HG03039 (cell line): ENCODE measurements around the gene ESPNL.
"Not testable (repeated sequence)": the region's sequence is repeated elsewhere in the genome, so short reads cannot be mapped to it uniquely, and the experiment has no call there.

ENCODE experiments used
- ATAC-seq: cut with Tn5 transposase; IDR thresholded peaks from one replicate; pipeline ENCODE4 v1.9.1; 2021; ENCODE audit warnings: mild to moderate bottlenecking, moderate library complexity; ENCODE audit not compliant: unreplicated experiment

The ESPNL gene

DNA sequence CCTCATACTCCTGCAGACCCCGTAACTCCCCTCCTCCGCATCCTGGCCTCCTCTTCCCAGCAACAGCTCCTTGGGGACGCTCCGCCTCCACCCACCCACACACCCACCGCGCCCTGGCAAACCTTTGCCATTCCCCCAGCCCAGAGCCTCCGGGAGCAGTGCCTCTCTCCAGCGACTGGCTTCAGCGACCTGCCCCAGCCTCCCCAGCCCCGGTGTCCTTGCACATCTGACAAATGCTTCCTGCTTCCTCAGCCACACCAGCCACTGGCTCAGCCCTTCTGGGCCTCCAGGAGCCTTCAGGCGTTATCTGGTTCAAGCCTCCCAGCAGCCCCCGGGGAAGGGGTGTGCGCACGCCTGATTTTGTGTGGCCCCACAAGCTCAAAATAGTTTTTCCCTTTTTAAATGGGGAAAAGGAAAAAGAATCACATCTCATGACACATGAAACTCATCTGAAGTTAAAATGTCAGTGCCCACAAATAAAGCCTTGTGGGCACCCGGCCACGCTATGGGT lies 14.2 kb downstream of the ESPNL start:
- ATAC-seq, result no peak

DNA sequence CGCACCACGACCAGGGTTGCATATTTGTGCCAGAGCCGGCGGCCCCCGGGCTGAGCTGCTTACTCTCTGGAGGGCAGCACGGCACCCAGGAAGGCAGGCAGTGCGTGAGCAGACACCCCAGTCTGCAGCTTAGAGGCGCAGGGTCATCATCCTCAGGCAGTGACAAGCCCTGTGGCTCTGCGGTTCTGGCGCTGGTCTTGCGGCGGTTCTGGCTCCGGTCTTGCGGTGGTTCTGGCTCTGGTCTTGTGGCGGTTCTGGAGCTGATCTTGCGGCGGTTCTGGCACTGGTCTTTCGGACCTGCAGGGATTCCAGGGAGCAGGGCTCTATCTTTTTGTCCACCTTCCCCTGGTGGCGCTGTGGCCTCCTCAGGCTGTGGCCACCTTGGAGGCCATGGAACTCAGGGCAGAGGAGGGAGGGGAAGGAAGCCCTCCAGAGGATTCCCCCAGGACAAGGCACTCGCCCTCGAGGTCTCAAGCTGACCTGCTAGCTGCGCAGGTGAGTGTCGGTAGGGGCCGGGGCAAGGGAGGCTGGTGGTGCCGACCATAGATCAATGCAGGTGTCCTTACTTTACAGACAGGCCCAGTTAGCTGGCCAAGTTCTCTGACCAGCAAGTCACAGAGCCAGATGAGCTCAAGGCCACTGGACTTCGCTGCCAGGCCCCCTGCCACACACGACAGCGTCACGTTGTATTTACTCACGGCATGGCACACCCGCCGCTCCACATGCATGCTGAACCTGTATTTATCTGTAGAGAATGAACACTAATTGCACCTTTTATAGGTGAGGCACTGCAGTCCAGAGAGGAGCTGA lies 14.9 kb downstream of the ESPNL start:
- ATAC-seq, result no peak

DNA sequence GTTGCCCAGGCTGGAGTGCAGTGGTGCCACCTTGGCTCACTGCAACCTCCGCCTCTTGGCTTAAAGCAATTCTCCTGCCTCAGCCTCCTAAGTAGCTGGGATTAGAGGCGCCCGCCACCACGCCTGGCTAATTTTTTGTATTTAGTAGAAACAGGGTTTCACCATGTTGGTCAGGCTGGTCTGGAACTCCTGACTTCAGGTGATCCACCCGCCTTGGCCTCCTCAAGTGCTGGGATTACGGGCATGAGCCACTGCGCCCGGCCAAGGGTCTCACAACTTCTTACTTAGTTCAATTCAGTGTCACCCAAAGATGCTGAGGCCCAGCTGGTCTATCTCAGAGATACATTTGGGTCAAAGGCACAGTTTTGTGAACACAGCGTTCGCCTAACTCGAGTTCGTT lies 15.6 kb downstream of the ESPNL start:
- not testable (repeated sequence) for ATAC-seq

DNA sequence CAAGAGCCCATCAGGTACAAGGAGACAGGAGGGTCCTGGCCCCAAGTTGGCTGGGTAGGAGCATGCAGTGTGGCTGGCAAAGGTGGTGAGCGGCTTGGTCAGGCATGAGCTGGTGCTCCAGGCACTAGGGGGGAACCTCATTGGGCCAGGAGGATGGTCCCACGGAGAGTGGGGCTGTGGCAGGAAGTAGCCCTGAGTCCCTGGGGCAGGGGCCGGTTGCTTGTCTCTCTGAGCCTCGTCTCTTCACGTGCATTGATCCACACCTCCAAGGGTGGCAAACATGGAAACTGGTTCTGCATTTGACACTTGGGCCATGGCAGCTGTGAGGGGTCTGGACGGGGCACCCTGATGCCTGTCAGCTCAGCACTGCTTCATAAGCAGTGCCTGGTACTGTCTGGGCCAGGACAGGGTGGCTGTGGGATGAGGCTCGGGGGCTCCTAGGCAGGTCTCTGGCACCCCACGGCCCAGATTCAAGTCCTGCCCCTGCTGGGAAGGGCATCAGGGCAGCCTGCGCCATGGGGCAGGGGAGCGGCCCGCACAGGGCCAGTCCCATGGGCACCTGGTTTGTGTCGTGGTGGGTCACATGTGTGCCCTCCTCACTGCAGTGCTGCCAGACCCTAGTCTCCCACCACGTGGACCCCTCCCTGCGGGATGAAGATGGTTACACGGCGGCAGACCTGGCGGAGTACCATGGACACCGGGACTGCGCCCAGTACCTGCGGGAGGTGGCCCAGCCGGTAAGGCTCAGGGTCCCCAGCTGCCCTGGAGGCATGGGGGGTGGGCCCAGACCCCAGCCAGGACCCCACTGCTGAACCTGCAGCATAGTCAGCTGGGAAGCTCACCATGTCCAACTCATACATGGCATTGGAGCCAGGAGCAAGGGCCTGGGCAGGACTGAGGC lies 16.4 kb downstream of the ESPNL start:
- ATAC-seq, result no peak

DNA sequence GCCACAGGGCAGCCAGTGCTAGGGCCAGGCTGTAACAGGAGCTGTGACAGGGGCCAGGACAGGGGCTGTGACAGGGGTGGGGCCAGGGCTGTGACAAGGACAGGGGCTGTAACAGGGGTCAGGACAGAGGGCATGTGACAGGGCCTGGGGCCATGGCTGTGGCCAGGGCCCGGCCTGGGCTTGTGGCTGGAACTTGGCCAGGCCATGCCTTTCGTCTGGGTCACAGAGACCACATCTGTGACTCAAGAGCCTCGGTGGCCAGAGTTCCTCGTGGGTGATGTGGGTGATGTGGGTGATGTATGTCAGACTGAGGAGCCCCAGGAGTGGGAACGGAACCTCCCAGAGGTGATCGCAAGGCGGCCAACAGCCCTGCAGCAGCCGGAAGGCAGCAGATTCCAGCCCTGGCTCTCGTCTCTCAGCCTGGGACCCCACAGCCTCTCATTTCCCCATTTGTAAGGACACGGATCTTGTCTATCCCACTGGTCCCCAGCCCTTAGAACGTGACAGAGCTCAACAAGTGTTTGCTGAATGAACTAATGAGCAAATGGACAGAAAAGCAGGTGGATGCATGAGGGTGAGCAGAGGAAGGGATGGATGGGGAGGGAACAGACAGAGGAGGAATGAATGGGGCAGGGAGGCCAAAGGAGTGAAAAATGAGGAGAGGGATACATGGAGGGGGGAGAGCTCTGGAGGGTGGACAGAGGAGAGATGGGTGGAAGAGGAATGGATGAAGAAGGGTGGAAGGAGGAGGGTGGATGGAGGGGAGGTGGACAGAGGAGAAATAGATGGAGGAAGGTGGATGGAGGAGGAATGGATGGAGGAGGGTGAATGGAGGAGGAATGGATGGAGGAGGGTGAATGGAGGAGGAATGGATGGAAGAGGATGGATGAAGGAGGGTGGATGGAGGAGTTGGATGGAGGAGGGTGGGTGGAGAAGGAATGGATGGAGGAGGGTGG lies 17.3 kb downstream of the ESPNL start:
- ATAC-seq, result no peak

DNA sequence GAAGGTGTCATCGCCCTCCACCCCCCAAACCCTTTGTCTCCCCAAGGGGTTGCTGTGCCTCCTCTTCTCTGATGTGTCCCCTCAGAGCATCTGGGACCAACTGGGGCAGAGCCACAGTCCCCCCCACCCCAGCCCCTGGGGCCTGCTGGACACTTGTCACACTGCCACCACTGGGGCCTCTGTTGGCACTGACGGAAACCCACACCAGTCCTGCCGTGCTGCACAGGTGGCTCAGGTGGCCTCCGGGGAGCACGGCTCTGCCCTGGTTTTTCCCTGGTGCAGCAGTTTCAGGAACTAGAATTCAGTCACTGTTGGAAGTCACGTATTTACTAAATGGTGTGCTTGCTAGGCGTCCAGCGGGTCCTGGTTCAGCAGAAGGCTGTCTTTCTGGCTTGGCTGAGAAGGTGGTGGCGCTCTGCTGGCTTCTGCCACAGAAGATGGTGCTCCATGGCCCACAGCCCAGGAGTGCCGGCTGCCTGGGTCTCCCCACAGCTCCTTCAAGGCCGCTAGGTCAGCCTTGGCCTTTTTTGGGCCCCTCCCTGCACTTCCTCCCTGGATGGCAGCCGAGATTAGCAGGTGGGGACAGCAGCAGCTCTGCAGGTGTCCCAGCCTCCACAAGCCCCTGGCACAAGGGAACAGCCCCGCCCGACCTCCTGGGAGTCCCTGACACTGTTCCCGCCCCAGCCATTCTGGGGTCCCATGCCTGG lies 19.8 kb downstream of the ESPNL start:
- ATAC-seq, result no peak

DNA sequence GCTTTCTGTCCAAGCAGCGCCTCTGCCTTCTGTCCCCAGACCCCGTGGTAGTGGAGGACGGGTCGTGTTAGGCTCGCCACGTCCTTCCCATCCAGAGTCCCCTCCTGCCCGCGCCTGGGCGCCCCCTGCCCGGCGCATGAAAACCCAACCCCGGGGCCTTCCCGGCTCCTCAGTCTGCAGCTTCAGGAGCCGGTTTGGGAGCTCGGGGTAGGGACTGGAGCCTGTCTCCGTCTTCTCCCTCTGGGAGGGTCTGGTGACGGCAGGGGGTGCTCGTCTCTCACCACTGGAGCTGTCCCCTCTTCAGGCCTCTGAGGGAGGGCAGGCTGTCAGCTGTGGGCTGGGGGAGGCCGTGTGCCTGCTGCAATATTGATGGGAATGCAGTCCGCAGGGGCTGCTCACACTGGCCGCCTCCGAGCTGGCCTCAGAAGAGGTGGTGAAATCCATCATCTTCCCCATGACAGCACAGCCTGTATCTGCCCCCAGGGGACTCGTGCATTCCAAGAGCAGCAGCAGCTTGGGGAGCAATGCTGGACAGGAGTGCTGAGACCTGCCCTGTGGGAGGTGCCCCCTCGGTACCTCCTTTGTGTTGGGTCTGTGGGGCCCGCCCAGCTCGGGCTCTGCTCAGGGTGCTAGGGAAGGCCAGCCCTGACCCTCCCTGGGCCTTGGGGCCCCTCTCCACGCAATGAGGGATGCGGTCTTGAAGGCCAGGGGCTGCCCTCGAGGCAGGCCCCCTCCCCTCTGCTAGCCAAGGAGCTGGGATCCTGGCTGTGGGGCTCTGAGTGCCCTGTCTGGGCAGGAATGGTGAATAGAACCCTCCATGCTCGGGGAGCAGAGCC lies 20.5 kb downstream of the ESPNL start:
- no peak for ATAC-seq

DNA sequence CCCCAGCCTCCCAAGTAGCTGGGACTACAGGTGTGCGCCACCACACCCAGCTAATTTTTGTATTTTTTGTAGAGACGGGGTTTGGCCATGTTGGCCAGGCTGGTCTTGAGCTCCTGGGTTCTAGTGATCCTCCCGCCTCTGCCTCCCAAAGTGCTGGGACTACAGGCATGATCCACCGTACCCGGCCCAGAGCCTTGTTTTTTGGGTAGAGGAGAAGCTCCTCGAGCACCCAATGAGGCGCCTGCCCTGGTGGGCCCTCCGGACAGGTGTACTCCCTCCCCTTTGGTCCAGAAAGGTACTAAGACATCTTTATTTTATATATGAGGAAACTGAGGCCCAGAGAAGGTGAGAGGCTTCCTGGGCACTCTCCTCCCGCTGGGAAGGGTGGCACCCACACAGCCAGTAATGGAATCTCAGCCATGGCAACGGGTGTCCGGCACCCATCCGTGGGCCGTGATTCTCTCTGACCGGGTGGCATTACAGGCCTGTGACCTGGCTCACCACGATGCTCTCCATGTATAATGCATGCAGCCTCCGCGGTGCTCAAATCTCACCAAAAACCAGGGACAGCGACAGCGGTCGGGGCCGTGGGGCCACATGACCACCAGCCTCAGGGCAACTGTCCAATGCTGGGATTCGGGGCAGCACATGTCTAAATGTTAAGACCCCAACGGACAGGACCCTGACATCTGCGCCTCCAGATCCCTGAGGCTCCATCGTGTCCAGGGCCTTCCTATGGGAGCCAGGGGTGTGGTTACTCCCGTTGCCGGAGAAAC lies 21.6 kb downstream of the ESPNL start:
- ATAC-seq, result no peak

DNA sequence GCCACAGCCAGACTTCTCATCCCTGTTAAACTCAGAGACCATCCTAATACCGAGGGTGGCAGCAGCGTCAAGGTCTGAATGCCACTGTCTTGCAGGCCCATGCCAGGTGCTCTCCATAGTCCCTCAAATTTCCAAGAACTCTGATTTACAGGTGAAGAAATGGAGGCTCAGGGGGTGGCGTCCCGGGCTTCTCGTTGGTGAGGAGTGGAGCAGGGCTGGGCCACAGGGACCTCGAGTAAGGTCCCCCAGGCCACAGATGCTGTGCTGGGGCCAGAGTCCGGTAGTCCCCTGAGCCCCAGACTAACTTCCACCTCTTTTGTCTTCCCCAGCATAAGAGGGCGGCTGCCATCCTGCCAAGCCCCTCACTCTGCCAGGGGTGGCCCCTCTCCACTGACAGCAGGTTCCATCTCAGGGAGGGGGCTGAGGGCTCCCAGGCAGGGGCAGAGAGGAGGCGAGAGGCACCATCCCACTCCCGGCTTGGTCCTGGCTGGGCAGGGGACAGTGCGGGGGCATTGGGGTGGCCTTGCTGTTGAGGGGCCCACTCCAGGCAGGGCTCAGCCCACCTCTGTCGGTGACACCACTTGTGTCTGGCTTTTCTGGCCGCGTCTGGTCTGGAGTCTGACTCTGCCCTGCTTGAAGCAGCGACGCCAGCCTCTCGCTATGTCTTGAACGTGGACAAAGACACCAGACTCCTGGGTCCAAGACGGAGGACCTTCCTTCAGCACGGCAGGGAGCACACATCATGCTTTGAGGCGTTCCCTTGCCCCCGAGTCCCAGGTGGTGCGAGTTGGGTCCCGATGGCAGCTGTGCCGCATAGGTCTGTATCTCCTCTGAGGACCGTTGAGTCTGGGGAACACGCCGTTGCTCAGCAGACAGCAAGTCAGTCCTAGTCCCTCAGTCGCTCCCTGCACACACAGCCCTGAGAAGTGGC lies 22.4 kb downstream of the ESPNL start:
- no peak for ATAC-seq

DNA sequence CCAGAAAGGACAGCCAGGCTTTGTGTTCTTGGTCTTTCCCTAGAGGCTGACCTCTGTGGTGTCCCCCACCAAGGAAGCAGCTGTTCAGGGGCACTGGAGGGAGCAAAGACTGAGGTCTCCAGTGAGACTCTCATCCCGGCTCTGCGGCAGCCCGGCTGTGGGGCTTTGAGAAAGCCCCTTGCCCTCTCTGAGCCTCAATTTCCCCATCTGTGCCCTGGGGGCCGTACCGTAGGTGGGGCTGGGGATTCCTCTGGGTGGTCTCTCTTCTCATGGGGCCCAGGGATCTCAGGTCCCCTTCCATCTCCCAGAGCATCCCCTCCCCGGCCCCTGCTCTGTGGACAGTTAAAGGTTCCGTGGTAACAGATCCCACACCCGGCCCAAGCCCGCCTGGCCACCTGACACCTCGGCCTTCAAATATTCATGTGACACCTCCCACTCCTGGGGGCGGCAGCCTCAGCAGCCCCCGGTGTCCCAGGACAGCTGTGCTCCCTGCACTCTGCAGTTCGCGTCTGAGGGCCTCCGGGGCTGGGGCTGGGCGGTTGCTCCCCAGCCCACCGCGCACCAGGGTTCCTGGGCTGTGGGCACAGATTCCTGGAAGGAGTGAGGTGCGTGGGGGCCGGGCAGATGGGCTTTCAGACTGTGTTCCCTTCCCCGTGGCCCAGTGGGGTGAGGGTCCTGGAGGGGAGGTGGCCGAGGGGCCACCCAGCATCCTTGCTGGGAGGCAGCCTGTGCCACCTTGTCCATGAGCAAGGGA lies 23.3 kb downstream of the ESPNL start:
- no peak for ATAC-seq

DNA sequence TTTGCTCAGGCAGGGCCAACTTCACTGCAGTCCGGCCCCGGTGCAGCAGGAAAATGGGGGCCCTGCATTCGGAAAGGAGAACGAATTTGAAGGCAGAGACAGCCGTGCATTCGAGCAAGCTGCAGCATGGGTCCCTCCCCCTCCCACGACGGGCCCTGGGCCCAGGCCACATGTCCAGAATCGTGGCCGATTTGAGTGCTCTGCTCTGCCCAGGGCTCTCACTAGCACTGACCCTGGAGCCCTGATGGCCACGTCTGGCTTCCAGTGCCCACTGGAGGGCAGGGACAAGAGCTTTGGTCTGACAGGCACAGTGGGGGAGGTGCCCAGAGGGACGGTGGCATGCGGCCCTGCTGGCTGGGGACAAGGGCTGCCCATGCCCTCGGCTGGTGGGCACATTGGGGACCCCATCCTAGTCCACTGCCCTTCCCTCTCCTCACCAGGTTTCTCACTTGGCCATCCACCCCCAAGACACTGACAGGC lies 23.9 kb downstream of the ESPNL start:
- no peak for ATAC-seq

DNA sequence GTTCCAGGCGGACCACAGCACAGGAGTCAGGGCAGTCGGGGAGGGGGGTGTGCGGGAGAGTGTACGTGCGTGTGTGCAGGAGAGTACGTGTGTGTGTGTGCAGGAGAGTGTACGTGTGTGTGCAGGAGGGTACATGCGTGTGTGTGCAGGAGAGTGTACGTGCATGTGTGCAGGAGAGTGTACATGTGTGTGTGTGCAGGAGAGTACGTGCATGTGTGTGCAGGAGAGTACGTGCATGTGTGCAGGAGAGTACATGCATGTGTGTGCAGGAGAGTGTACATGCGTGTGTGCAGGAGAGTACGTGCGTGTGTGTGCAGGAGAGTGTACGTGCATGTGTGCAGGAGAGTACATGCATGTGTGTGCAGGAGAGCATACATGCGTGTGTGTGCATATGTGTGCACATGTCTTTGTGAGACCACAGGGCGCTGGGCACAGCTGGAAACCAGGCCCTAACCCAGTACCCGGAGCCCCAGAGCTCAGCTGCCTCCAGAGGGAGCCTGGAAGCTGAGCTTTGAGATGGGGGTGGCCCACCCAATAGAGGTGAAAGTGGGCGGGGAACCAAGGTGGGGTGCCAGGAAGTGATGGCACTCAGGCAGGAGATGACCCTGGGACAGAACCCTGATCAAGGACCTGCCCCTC lies 24.5 kb downstream of the ESPNL start:
- no peak for ATAC-seq

DNA sequence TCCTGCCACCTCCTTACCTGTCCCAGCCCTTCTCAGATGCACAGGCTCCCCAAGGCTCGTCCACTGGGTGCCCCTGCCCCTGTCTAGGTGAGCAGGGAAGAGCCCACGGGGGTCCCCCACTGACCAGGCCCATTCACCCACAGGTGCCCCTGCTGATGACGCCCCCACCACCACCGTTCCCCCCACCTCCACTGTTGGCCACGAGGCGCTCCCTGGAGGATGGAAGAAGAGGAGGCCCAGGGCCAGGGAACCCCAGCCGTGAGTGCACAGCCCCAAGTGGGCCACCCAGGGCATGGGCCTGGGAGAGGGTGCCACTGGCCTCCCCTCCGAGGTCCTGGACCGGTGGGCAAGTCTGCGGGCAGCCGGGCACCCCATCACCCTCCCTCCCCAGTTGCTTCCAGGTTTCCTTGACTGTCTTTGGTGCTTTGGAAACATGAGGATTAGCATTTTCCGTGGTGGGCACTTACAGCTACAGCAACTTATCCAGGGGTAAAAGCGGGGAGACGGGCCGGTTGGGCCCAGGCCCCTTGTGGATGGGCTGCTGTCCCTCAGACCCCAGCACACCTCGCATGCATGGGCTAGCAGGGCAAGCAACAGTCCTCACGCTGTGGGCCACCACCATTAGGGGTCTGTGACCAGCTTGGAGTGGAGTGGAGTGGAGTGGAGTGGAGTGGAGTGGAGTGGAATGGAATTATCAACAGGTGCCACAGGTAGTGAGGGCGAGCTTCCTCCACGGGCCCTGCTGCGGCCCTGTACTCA lies 25.2 kb downstream of the ESPNL start:
- ATAC-seq, result no peak

DNA sequence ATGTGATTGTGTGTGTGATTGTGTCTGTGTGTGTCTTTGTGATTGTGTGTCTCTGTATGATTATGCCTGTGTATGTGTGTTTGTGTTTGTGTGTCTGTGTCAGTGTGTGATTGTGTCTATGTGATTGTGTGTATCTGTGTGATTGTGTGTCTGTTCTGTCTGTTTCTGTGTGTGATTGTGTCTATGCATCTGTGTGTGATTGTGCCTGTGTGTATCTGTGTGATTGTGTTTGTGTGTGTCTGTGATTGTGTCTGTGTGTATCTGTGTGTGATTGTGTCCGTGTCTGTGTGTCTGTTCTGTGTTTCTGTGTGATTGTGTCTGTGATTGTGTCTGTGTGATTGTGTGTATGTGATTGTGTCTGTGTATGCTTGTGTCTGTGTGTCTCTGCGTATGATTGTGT lies 26.2 kb downstream of the ESPNL start:
- no peak for ATAC-seq

DNA sequence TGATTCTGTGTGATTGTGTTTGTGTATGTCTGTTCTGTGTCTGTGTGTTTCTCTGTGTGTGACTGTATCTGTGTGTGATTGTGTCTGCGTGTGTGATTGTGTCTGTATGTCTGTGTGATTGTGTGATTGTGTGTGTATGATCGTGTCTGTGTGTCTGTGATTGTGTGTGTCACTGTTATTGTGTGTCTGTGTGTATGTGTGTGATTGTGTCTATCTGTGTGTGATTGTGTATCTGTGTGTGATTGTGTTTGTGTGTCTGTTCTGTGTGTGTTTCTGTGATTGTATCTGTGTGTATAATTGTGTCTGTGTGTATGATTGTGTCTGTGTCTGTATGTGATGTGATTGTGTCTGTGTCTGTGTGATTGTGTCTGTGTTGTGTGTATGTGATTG lies 26.6 kb downstream of the ESPNL start:
- no peak for ATAC-seq
